Choroid plexus epithelial cell (primary cell): ENCODE data around the gene NLGN2.

Experiments
- DNase-seq: peaks from one replicate; pipeline ENCODE4 v3.0.0-alpha.2; 2010; ENCODE audit warnings: low read depth
- H3K4me3 ChIP-seq: 2 replicates; pipeline ENCODE4 v1.5.1; 2011; ENCODE audit warnings: low read depth, mild to moderate bottlenecking, control low read depth, low read length, moderate library complexity
- CTCF ChIP-seq: conservative IDR thresholded peaks from 2 replicates; pipeline ENCODE4 v1.5.1; 2011; ENCODE audit warnings: low read depth, mild to moderate bottlenecking, control low read depth, inconsistent platforms, low read length, moderate library complexity

Gene NLGN2

GRCh38 chr17:7393613-7394451 is 13.8 kb upstream of the NLGN2 start:
- peak; percentile 15 for TF ChIP-seq CTCF
- H3K4me3 ChIP-seq: peak overlapping the region; percentile 85
- peak; percentile 25 for DNase-seq

- peak; percentile 88 for DNase-seq
- TF ChIP-seq CTCF: peak; percentile 57
- H3K4me3 ChIP-seq: peak within 1 kb of the TSS; percentile 85
Observed at GRCh38 chr17:7394452-7395191, 13.0 kb upstream of the NLGN2 start, which contains the start of gene PLSCR3. PLSCR3 (minus strand) TSS chr17:7394525; CDS start chr17:7394110, 415 bp downstream.

- no peak for TF ChIP-seq CTCF
- DNase-seq: no peak
Observed at GRCh38 chr17:7396147-7396546, 11.5 kb upstream of the NLGN2 start.

GRCh38 chr17:7398612-7399011 is 9.0 kb upstream of the NLGN2 start:
- no peak for TF ChIP-seq CTCF
- H3K4me3 ChIP-seq: no peak overlapping the region
- DNase-seq: no peak

More at GRCh38 chr17:7396147-7396546, 11.5 kb upstream of the NLGN2 start:
- no peak overlapping the region for H3K4me3 ChIP-seq

GRCh38 chr17:7403043-7403726 is 4.5 kb upstream of the NLGN2 start:
- H3K4me3 ChIP-seq: peak overlapping the region; percentile 69
- no peak for TF ChIP-seq CTCF
- DNase-seq: peak; percentile 13

- no peak for TF ChIP-seq CTCF
- no peak for DNase-seq
- peak overlapping the region; percentile 69 for H3K4me3 ChIP-seq
Observed at GRCh38 chr17:7403727-7403976, 4.0 kb upstream of the NLGN2 start.
